Testis (tissue), 2 donors: ENCODE measurements around the gene RAB3GAP2.

Source experiments
- CTCF ChIP-seq, 3 experiments: fragments of 450-650 bp in 2 of 3; fragments of 200-600 bp in 1 of 3; sonication (generic) in 1 of 3; IDR thresholded peaks; one replicate each; pipeline ENCODE4 v1.5.1; 2016 to 2019; ENCODE audit warnings: antibody characterized with exemption in 3 of 3, mild to moderate bottlenecking in 2 of 3, moderate library complexity in 1 of 3
- POLR2A ChIP-seq: fragments of 450-650 bp; IDR thresholded peaks from one replicate; pipeline ENCODE4 v1.6.1; 2017; ENCODE audit warnings: antibody characterized with exemption, mild to moderate bottlenecking, moderate library complexity

DNA sequence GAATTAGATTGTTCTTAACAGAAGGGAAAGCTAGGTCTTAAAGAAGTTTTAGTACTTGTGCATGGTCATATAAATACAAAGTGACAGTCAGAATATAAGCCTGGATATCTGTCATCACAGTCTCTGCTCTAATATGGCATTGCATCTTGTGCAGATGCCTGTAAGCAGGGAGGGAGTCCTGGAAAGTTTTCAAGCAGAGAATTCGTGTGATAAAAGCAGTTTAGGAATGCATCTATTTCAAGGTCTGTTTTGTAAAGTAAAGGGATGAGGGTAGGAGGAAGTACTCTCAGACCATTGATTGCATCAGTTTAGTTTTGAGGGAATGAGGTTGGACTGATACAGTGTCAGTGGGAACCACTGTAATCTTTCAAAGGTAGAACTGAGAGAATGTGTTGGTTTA lies 147.7 kb downstream of the RAB3GAP2 start:
- TF ChIP-seq CTCF (IDR thresholded peaks at IDR 0.05) (no peak), POLR2A (no peak)
